GM21526 (cell line): ENCODE results near the gene SNX27.
"Not testable (repeated sequence)": the region's sequence is repeated elsewhere in the genome, so short reads cannot be mapped to it uniquely, and the experiment has no call there.

Source experiments
- ATAC-seq: cut with Tn5 transposase; IDR thresholded peaks from one replicate; pipeline ENCODE4 v1.9.1; 2021; ENCODE audit warnings: moderate library complexity; ENCODE audit not compliant: unreplicated experiment, low FRiP score

SNX27 gene

GRCh38 chr1:151635479-151636072 lies 23.7 kb downstream of the SNX27 start:
- no peak for ATAC-seq

- no peak for ATAC-seq
Observed at GRCh38 chr1:151638074-151638775, 26.4 kb downstream of the SNX27 start.

GRCh38 chr1:151638812-151639211 lies 27.0 kb downstream of the SNX27 start:
- no peak for ATAC-seq

GRCh38 chr1:151639466-151639865 lies 27.6 kb downstream of the SNX27 start:
- ATAC-seq = no peak

- no peak for ATAC-seq
Observed at GRCh38 chr1:151641229-151641628, 29.4 kb downstream of the SNX27 start.

- not testable (repeated sequence) for ATAC-seq
Observed at GRCh38 chr1:151643085-151643484, 31.2 kb downstream of the SNX27 start.

- ATAC-seq = no peak
Observed at GRCh38 chr1:151644001-151644400, 32.2 kb downstream of the SNX27 start.

- no peak for ATAC-seq
Observed at GRCh38 chr1:151653397-151653796, 41.5 kb downstream of the SNX27 start.

GRCh38 chr1:151655371-151655770 lies 43.5 kb downstream of the SNX27 start:
- ATAC-seq = no peak

GRCh38 chr1:151661751-151662150 lies 49.9 kb downstream of the SNX27 start:
- ATAC-seq = no peak

GRCh38 chr1:151668090-151668489 lies 56.2 kb downstream of the SNX27 start:
- no peak for ATAC-seq

- not testable (repeated sequence) for ATAC-seq
Observed at GRCh38 chr1:151670036-151670675, 58.3 kb downstream of the SNX27 start.

GRCh38 chr1:151673407-151673806 lies 61.6 kb downstream of the SNX27 start:
- no peak for ATAC-seq

GRCh38 chr1:151680391-151680790 lies 68.5 kb downstream of the SNX27 start:
- ATAC-seq = no peak

GRCh38 chr1:151680826-151681225 lies 69.0 kb downstream of the SNX27 start:
- ATAC-seq = no peak

GRCh38 chr1:151681923-151682322 lies 70.1 kb downstream of the SNX27 start:
- no peak for ATAC-seq

- not testable (repeated sequence) for ATAC-seq
Observed at GRCh38 chr1:151682901-151683300, 71.1 kb downstream of the SNX27 start.

- no peak for ATAC-seq
Observed at GRCh38 chr1:151684128-151684527, 72.3 kb downstream of the SNX27 start.

- ATAC-seq = no peak
Observed at GRCh38 chr1:151686561-151686960, 74.7 kb downstream of the SNX27 start.

GRCh38 chr1:151689494-151689893 lies 77.6 kb downstream of the SNX27 start:
- ATAC-seq = no peak

- ATAC-seq = no peak
Observed at GRCh38 chr1:151692226-151692625, 80.4 kb downstream of the SNX27 start.
